Skeletal muscle satellite cell (primary cell): ENCODE measurements around the gene CAMTA1.

ENCODE experiments used
- H3K27me3 ChIP-seq: 2 replicates; pipeline ENCODE4 v1.7.0; 2013; ENCODE audit warnings: low read length; ENCODE audit not compliant: control insufficient read depth, insufficient read depth
- H3K36me3 ChIP-seq: 2 replicates; pipeline ENCODE4 v1.7.0; 2013; ENCODE audit warnings: mild to moderate bottlenecking, control low read depth, low read length; ENCODE audit not compliant: insufficient read depth
- H3K4me1 ChIP-seq: 2 replicates; pipeline ENCODE4 v1.7.0; 2013; ENCODE audit warnings: low read length; ENCODE audit not compliant: control insufficient read depth, insufficient read depth
- H3K4me2 ChIP-seq: 2 replicates; pipeline ENCODE4 v1.7.0; 2013; ENCODE audit warnings: mild to moderate bottlenecking, low read length
- H3K4me3 ChIP-seq: 2 replicates; pipeline ENCODE4 v1.7.0; 2013; ENCODE audit warnings: low read length
- H3K9ac ChIP-seq: 2 replicates; pipeline ENCODE4 v1.7.0; 2013; ENCODE audit warnings: mild to moderate bottlenecking, low read depth, low read length, moderate library complexity
- H3K9me3 ChIP-seq: replicated peaks from 2 replicates; pipeline ENCODE4 v1.7.0; 2013; ENCODE audit warnings: mild to moderate bottlenecking, control low read depth, low read length

Gene CAMTA1

DNA sequence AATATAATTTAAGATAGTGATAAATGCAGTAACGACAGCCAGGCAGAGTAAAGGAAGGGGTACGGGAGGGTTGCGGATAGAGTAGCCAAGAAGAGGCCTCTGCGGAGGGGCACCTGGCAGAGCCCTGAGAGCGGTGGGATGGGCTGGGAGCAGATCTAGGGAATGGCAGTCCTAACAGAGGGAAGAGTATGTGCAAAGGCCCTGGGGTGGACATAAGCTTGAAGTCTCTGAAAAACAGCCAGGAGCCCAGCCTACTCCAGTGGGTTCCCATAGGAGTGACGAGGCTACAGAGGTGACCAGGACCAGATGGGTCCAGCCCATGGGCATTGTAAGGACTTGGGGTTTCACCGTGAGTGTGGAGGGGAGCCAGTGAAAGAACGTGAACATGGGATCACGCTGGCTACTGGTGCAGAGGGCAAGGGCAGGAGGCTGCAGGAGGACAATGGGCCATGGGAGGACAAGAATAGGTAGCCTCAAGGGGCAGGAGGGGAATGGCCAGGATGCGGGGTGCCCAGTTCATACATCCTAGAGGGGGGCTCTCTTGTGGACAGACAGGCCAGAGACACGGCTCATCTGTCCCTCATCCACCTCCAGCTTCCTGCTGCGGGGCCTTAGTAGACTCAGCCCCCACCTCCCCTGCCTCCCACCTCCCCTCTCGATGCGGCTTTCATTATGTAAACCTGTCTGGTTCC, 800.1 kb downstream of the CAMTA1 start:
- Histone ChIP-seq H3K27me3 (peaks cover 3% of the 10 kb centered on the region), H3K9ac (no peak overlapping the region), H3K36me3 (no peaks in the 10 kb centered on the region), H3K4me1 (peaks cover 4% of the 10 kb centered on the region), H3K4me3 (no peak overlapping the region), H3K4me2 (no peak overlapping the region), H3K9me3 (no peaks in the 10 kb centered on the region)

DNA sequence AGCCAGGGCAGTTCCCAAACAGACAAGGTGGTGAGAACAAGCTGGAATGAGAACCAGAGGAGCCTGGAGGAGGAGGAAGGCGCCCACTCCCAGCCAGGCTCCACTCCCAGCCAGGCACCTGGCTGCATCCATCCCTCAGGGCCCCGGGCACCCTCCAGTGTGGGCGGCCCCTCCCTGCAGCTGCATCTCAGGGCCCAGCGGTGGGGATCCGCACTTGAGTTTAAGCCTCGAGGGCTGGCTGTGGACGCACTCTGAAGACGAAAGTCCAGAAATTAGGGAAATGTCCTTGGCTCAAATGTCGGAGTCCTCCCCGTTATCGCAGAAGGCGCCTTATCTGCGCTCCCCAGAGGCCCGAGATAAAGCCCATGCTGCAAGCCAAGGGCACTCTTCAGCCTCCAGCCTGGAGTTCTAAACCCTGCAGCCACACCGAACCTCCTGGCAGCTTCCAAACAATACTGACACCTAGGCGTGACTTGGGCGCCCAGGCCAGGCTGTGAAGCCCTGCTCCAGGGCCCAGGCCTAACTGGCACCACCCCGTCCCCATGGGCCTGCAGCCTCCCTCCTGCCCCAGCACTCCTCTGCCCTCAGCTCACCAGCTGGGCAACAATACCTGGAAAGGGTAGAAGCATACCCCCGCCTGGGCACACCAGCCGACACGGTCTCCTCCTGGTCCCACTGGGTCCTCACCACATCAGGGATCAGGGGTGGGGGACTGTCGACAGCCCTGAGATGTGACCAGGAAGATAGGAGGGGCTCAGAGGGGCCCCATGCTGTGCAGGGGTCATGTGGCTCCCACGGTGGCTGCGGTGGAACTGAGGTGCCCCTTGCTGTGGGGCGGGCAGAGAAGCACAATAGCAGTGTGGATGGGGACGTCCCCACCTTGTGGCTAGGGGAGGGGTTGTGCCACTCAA, 801.0 kb downstream of the CAMTA1 start:
- H3K4me2 ChIP-seq, result no peak overlapping the region
- no peaks in the 10 kb centered on the region for H3K9me3 ChIP-seq
- H3K4me1 ChIP-seq, result peaks cover 3% of the 10 kb centered on the region
- peaks cover 3% of the 10 kb centered on the region for H3K27me3 ChIP-seq
- no peak overlapping the region for H3K4me3 ChIP-seq
- H3K36me3 ChIP-seq, result no peaks in the 10 kb centered on the region
- no peak overlapping the region for H3K9ac ChIP-seq

DNA sequence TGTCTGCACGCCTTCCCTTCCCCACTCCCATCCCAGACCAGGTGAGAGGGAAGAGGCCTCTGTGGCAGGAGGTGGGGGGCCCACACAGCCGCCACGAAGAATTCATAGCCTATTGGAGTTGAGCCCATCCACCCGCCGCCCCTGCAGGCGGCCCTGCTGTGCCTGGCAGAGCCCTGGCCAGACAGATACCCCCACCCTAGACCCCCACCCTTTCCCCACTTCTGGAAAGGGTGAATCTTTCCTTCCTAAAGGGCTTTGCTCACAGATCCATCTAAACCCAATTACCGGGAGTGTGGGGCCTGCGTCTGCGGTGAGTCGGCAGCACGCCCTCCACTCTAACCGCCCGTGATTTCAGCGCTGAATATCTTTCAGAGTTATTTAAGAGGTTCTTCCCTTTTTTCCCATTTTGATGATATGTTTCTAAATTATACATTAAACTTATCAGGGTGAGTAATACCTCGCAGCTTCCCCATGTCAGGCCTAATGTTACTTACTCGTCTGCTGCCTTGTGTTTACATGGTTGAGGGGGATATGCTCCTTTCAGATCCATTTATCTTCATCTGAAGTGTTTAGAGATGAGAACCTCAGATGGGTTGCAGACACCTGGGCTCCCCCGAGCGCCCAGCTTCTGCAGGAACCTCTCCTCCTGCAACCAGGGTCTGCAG, 802.0 kb downstream of the CAMTA1 start:
- Histone ChIP-seq H3K4me2 (no peak overlapping the region), H3K9me3 (no peaks in the 10 kb centered on the region), H3K36me3 (no peaks in the 10 kb centered on the region), H3K27me3 (peaks cover 3% of the 10 kb centered on the region), H3K4me3 (no peak overlapping the region), H3K9ac (no peak overlapping the region), H3K4me1 (no peaks in the 10 kb centered on the region)

DNA sequence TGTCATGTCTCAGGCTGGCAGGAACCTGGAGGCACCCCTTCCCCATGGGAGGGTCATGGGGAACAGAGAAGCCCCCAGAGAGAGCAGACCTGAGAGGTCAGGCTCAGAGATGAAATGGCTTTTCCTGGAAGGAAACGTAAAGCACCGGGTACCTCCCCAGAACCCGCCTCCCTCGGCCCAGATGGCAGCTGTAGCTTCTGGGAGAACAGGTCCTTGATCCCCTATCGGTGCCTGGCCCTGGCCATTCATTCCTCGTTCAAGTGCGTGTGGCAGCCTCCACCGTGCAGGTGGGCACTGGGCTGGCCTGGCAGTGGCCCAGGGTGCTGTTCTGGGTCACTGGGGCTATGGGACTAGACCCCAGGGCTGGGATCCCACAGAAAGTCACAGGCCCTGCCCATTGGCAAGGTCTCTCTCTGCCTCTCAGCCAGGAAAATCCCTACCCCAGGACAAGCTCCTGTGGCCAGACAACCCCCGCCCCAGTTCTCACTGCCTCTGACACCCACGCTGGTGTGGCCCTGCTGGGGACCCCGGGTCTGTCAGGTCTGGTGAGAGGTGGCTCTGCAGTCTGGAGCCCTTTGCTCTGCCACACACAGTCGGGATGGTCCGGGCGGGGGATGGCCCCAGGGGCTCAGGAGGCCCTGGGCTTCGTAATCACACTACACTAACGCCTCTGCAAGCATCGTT, 802.7 kb downstream of the CAMTA1 start:
- Histone ChIP-seq H3K27me3 (peaks cover 6% of the 10 kb centered on the region), H3K4me1 (no peaks in the 10 kb centered on the region), H3K4me2 (no peak overlapping the region), H3K4me3 (no peak overlapping the region), H3K9ac (no peak overlapping the region), H3K9me3 (no peaks in the 10 kb centered on the region), H3K36me3 (no peaks in the 10 kb centered on the region)

DNA sequence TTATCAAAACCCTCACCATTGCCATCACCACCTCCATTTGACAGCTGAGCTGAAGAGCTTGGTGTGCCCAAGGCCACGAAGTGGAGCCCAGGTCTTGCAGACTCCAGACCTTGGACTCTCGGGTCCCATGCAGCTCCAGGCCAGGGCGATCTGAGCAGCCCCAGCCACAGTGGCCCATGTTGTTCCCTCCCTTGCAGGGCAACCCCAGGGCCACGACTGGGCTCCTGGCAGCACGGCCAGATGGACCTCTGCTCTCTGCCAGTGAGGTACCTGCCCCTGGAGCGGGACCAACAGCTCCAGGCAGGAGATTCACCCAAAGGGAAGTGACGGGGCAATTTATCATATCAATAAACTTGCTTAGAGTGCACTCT, 803.2 kb downstream of the CAMTA1 start:
- no peaks in the 10 kb centered on the region for H3K9me3 ChIP-seq
- H3K4me3 ChIP-seq, result no peak overlapping the region
- H3K4me1 ChIP-seq, result no peaks in the 10 kb centered on the region
- no peak overlapping the region for H3K9ac ChIP-seq
- H3K4me2 ChIP-seq, result no peak overlapping the region
- H3K36me3 ChIP-seq, result no peaks in the 10 kb centered on the region
- peaks cover 8% of the 10 kb centered on the region for H3K27me3 ChIP-seq

DNA sequence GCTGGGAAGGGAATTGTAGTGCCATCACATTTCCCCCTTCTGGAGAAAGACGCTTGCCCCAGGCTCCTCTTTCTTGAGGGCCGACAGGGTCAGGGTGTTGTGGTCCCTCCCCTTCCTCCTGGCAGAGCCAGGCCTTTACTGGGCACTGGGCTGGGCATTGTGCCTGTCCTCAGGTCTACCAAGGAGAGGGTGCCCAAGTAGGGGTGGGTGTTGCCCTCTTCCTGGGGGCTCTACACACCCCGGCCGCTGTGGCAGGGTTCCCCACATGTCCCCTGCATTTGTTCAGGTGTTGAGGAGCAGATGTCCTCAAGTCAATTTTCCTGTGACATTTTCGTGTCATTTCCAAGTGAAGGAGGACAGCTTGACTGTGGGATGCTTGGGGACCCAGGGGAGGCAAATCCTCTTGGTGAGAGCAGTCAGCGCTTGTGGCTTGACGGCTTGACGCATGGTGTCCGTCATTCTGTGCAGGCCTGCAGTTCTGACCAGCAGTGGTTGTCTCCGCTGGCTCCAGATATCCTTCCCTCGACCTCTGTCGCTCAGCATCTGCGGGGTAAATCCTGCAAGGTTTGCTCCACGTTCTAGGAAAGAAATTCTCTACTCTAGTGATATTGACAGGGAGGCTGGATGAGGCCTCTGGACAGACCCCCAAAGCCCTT, 804.0 kb downstream of the CAMTA1 start:
- Histone ChIP-seq H3K36me3 (no peaks in the 10 kb centered on the region), H3K4me3 (no peak overlapping the region), H3K4me2 (no peak overlapping the region), H3K9ac (no peak overlapping the region), H3K4me1 (no peaks in the 10 kb centered on the region), H3K27me3 (peaks cover 6% of the 10 kb centered on the region), H3K9me3 (no peaks in the 10 kb centered on the region)

DNA sequence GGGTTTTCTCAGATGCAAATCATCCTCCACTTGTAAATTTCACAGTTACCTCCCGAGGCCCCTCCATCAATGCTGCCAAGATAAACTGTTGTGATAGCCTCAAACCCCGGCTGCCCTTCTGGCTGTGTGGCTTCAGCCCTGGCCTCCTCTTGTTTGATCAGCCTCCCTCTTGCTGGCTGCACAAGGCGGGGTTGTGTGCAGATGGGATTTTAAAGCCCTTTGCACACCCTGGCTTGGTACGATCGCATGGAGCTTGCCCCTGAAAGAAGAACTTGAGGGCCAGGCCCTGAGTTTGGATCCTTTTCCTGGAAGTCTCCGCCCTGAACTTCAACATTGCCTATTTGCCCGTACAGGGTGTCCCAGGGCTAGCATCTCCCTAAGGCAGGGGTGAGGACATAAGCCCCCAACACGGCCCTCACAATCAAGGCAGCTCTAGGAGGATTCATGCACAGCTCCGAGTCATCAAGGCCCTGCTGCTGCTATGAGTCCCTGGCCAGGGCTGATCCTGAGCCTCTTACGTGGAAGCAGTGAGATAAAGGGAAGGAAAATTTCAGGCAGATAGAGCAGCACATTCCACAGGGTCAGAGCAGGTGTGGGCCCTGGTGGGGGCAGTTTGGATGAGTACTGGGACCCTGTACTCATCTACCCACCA, 804.6 kb downstream of the CAMTA1 start:
- H3K9ac ChIP-seq, result no peak overlapping the region
- no peak overlapping the region for H3K4me3 ChIP-seq
- H3K27me3 ChIP-seq, result peaks cover 13% of the 10 kb centered on the region
- H3K9me3 ChIP-seq, result no peaks in the 10 kb centered on the region
- no peaks in the 10 kb centered on the region for H3K4me1 ChIP-seq
- no peaks in the 10 kb centered on the region for H3K36me3 ChIP-seq
- H3K4me2 ChIP-seq, result no peak overlapping the region

DNA sequence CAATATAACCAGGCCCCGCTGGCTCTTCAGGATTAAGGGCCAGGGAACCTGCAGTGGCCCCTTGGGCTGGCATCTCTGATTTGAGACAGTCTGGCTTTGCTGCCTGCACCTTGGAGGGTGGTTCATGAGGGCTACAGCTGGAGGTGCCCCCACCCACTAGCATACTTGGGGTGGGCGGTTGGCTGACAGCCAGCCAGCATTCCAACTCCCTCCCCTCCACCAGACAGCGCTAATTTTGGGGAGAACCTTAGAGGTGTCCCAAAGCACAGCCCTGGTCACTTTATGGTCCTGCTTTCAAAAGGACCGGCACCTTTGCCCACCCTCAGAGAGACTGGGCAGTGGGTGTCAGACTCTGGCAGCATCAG, 805.2 kb downstream of the CAMTA1 start:
- Histone ChIP-seq H3K4me2 (no peak overlapping the region), H3K9ac (no peak overlapping the region), H3K36me3 (no peaks in the 10 kb centered on the region), H3K4me1 (no peaks in the 10 kb centered on the region), H3K27me3 (peaks cover 14% of the 10 kb centered on the region), H3K9me3 (no peaks in the 10 kb centered on the region), H3K4me3 (no peak overlapping the region)

DNA sequence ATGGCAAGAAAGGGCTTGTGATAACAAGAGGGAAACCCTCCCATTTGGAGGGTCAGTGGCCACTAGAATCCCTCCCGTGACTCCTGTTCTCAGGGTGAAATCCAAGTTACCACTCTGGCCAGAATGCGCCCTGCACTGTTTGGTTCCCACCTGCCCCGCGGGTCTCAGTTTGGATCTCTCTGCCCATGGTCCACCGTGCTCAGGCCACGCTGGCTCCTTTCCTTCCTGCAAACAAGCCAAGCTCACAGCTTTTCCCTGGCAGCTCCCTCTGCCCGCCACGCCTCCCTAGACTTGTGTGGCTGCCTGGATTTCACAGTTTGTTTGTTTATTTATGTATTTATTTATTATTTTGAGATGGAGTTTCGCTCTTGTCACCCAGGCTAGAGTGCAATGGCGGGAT, 806.3 kb downstream of the CAMTA1 start:
- Histone ChIP-seq H3K27me3 (peaks cover 20% of the 10 kb centered on the region), H3K9ac (no peak overlapping the region), H3K4me2 (no peak overlapping the region), H3K4me3 (no peak overlapping the region), H3K36me3 (no peaks in the 10 kb centered on the region), H3K9me3 (no peaks in the 10 kb centered on the region), H3K4me1 (no peaks in the 10 kb centered on the region)

DNA sequence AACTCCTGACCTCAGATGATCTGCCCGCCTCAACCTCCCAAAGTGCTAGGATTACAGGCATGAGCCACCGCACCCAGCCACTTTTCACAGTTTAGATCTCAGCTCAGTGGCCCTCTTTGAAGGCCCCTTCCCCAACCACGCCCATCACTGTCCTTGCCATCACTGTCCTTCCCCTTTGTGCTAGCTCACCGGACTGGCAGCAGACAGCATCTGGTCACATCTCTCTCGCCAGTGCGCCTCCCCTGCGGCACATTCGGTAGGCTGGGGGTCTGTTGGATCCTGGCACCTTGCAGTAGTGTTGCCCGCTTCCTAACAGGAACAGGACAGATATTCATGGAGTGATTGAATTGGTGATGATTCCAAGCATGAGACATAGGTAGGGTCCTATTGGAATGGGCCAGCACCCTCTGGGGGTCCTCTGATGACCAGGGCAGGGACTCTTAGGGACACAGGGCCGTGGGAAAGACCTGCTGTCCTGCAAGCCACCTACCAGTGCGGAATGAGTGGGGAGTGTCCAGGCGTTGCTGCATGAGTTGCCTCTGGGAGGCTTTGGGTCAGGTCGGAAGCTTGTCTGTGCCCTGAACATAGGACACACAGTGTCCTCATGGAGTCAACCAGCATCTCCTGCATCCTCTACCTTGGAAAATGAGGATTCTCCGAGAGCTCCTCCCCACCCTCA, 807.0 kb downstream of the CAMTA1 start:
- Histone ChIP-seq H3K4me3 (no peak overlapping the region), H3K9ac (no peak overlapping the region), H3K4me1 (no peaks in the 10 kb centered on the region), H3K9me3 (no peaks in the 10 kb centered on the region), H3K4me2 (no peak overlapping the region), H3K27me3 (peaks cover 20% of the 10 kb centered on the region), H3K36me3 (no peaks in the 10 kb centered on the region)
